Endodermal cell (in vitro differentiated cells): ENCODE results near the gene SDHB. TPM values are rescaled to one million over a fixed set of nuclear protein-coding genes. Genes with fewer than 3 reads are reported as not detected.
A peak's percentile ranks its signal among the peaks of the same experiment; 100 is the strongest.

ENCODE experiments used
- DNase-seq: peaks from one replicate; pipeline ENCODE4 v3.0.0-alpha.2; 2017
- H3K27ac ChIP-seq: 2 replicates; pipeline ENCODE4 v1.5.1; 2013; ENCODE audit warnings: mild to moderate bottlenecking, low read depth, low read length, moderate library complexity
- H3K27me3 ChIP-seq: 2 replicates; pipeline ENCODE4 v1.6.1; 2013; ENCODE audit warnings: mild to moderate bottlenecking, low read length, moderate library complexity; ENCODE audit not compliant: insufficient read depth, control insufficient read depth, poor library complexity, severe bottlenecking
- H3K36me3 ChIP-seq: 2 replicates; pipeline ENCODE4 v1.7.0; 2013; ENCODE audit warnings: mild to moderate bottlenecking, low read length, moderate library complexity; ENCODE audit not compliant: control insufficient read depth, insufficient read depth
- H3K4me1 ChIP-seq: one replicate; pipeline ENCODE4 v1.7.0; 2013; ENCODE audit warnings: low read length; ENCODE audit not compliant: control insufficient read depth, insufficient read depth
- H3K4me3 ChIP-seq: 2 replicates; pipeline ENCODE4 v1.5.1; 2013; ENCODE audit warnings: mild to moderate bottlenecking, low read length, moderate library complexity
- H3K9ac ChIP-seq: 2 replicates; pipeline ENCODE4 v1.6.1; 2013; ENCODE audit warnings: mild to moderate bottlenecking, low read length, moderate library complexity; ENCODE audit not compliant: poor library complexity, severe bottlenecking; ENCODE audit errors: extremely low read depth
- H3K9me3 ChIP-seq: 2 replicates; pipeline ENCODE4 v1.6.1; 2013; ENCODE audit warnings: mild to moderate bottlenecking, low read length, moderate library complexity; ENCODE audit not compliant: control insufficient read depth
- H3K27ac Mint-ChIP-seq: 2 replicates; pipeline ENCODE4 v1.8.0; 2020; ENCODE audit warnings: mixed read lengths
- H3K27me3 Mint-ChIP-seq: 2 replicates; pipeline ENCODE4 v1.8.0; 2021; ENCODE audit warnings: mild to moderate bottlenecking, mixed read lengths; ENCODE audit not compliant: insufficient read depth
- H3K36me3 Mint-ChIP-seq: 2 replicates; pipeline ENCODE4 v1.8.0; 2020; ENCODE audit warnings: low read depth, mixed read lengths
- H3K4me1 Mint-ChIP-seq: 2 replicates; pipeline ENCODE4 v1.8.0; 2020; ENCODE audit warnings: mixed read lengths
- H3K4me3 Mint-ChIP-seq: 2 replicates; pipeline ENCODE4 v1.8.0; 2020; ENCODE audit warnings: mild to moderate bottlenecking, moderate library complexity, mixed read lengths
- H3K9me3 Mint-ChIP-seq: 2 replicates; pipeline ENCODE4 v1.8.0; 2020; ENCODE audit warnings: mild to moderate bottlenecking, mixed read lengths
- WGBS, 2 experiments: methylation state at CpG; one replicate each; pipeline versions ENCODE4 v1.1.5 to v1.1.7; 2013; ENCODE audit warnings: missing lambda C conversion rate in 2 of 2, mixed read lengths in 1 of 2; ENCODE audit not compliant: insufficient coverage in 1 of 2, insufficient read length in 1 of 2; 5-methylcytosine and 5-hydroxymethylcytosine counted together
- total RNA-seq, 2 donors: library from RNA; stranded (reverse); fragmentation: NEBNext Ultra II Directional in 1 of 2; extraction: Animal tissue kit (Norgen Biotek cat#: 25700) in 1 of 2; gene quantifications; 2 replicates in 1 of 2; 3 replicates in 1 of 2; pipeline ENCODE4 v1.2.1, GENCODE V29; 2021
- TF ChIP-seq, protein P1 (sequence below): fragments of 200-600 bp; sonication (generic); conservative IDR thresholded peaks from 2 replicates; pipeline ENCODE4 v1.5.0; 2021; ENCODE audit warnings: antibody characterized with exemption, mild to moderate bottlenecking

Gene SDHB
- total RNA-seq, 2 donors from 2014 or later: 68.5 to 75.2 TPM

DNA sequence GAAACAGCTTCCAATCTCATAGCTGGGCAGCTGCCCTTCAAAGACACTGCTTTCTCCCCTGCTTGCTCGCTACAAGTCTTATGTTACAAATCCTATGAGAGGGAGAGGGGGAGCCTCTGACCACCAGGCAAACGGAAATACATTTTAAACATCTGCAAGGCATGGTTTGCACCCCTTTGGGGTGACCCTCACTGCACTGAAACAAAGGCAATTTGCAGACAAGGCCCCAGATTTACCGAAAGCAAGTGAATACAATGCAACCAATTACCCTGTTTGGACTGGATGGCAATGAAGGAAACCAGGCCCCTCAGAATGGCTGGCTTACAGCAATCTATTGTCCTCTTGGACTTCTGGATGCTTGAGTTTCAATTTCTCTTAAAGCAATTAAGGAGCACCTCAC, 30.3 kb downstream of the SDHB start:
- no peak overlapping the region for H3K9ac ChIP-seq
- H3K36me3 ChIP-seq: peaks cover 96% of the 10 kb centered on the region
- 91 to 100% methylated on average over 2 to 3 of the region's 3 CpGs for WGBS, 2 experiments
- Mint-ChIP-seq H3K4me1 (no peaks in the 10 kb centered on the region), H3K36me3 (peaks cover 76% of the 10 kb centered on the region), H3K4me3 (no peak overlapping the region), H3K27ac (peak overlapping the region; percentile 23), H3K27me3 (no peaks in the 10 kb centered on the region), H3K9me3 (no peaks in the 10 kb centered on the region)
- H3K9me3 ChIP-seq: no peaks in the 10 kb centered on the region
- no peaks in the 10 kb centered on the region for H3K27me3 ChIP-seq
- no peak overlapping the region for H3K4me3 ChIP-seq
- no peaks in the 10 kb centered on the region for H3K4me1 ChIP-seq
- TF ChIP-seq, protein P1, sequence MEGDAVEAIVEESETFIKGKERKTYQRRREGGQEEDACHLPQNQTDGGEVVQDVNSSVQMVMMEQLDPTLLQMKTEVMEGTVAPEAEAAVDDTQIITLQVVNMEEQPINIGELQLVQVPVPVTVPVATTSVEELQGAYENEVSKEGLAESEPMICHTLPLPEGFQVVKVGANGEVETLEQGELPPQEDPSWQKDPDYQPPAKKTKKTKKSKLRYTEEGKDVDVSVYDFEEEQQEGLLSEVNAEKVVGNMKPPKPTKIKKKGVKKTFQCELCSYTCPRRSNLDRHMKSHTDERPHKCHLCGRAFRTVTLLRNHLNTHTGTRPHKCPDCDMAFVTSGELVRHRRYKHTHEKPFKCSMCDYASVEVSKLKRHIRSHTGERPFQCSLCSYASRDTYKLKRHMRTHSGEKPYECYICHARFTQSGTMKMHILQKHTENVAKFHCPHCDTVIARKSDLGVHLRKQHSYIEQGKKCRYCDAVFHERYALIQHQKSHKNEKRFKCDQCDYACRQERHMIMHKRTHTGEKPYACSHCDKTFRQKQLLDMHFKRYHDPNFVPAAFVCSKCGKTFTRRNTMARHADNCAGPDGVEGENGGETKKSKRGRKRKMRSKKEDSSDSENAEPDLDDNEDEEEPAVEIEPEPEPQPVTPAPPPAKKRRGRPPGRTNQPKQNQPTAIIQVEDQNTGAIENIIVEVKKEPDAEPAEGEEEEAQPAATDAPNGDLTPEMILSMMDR: peak; percentile 50
- H3K27ac ChIP-seq: no peak overlapping the region
- peak; percentile 59 for DNase-seq

DNA sequence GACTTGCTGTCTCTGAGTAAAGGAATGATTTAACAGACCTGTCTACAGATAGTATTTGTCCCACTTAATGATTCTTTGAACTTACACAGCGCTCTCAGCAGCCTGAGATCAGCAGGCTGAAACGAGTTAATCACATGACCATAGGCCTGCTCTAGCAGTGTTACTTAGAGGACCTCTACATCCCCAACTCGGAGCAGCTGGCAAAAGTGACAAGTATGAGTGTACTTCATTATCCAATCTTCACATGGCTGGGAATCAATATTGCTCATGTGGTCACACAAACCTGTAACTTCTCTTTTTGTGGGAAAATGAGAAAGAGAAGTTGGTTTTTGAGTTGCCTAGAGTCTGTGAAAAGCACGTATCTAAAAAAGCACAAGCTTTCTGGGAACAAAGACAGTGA, 30.7 kb downstream of the SDHB start:
- TF ChIP-seq, protein P1: no peak
- Histone ChIP-seq H3K36me3 (peaks cover 96% of the 10 kb centered on the region), H3K4me3 (no peak overlapping the region), H3K27ac (no peak overlapping the region), H3K9ac (no peak overlapping the region), H3K4me1 (no peaks in the 10 kb centered on the region), H3K9me3 (no peaks in the 10 kb centered on the region), H3K27me3 (no peaks in the 10 kb centered on the region)
- no peak overlapping the region for H3K27ac Mint-ChIP-seq
- WGBS, 2 experiments: 92 to 95% methylated on average over 4 of the region's 4 CpGs
- DNase-seq: no peak
- no peak overlapping the region for H3K4me3 Mint-ChIP-seq
- no peaks in the 10 kb centered on the region for H3K27me3 Mint-ChIP-seq
- peaks cover 75% of the 10 kb centered on the region for H3K36me3 Mint-ChIP-seq
- no peaks in the 10 kb centered on the region for H3K9me3 Mint-ChIP-seq
- no peaks in the 10 kb centered on the region for H3K4me1 Mint-ChIP-seq

DNA sequence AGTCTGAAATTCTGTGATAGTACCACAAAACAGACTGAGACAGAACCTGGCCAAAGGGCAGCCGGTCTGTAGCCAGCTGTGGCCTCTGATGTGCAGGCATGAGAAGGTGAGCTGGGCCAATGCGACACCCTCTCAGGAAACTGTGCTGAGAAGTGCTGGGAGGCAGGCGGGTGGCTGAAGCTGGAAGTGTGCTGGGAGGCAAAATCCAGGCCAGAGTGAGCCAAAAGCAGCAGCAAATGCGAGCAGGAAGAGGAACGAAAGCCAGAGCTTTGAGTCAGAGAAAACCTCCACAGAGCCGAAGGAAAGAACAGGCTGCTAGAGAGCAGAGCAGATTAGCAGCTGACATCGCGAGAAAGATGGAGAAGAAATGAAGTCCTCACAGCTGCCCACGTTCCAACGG, 31.9 kb downstream of the SDHB start:
- peaks cover 92% of the 10 kb centered on the region for H3K36me3 ChIP-seq
- Mint-ChIP-seq H3K4me1 (no peaks in the 10 kb centered on the region), H3K9me3 (no peaks in the 10 kb centered on the region), H3K27ac (no peak overlapping the region), H3K4me3 (no peak overlapping the region), H3K27me3 (no peaks in the 10 kb centered on the region), H3K36me3 (peaks cover 68% of the 10 kb centered on the region)
- WGBS, 2 experiments: 95 to 99% methylated on average over 8 to 10 of the region's 10 CpGs
- no peaks in the 10 kb centered on the region for H3K4me1 ChIP-seq
- no peaks in the 10 kb centered on the region for H3K9me3 ChIP-seq
- no peak overlapping the region for H3K4me3 ChIP-seq
- TF ChIP-seq, protein P1: no peak
- DNase-seq: peak; percentile 9
- no peaks in the 10 kb centered on the region for H3K27me3 ChIP-seq
- no peak overlapping the region for H3K9ac ChIP-seq
- H3K27ac ChIP-seq: no peak overlapping the region
